ENCODE measurements around the gene DNAH10.

- TF ChIP-seq FOSL1 (CRISPR knock-in tag; IDR thresholded peaks at IDR 0.05; ENCODE audit: borderline replicate concordance), result no peak
- no peak for TF ChIP-seq ZNF724P (CRISPR knock-in tag; IDR thresholded peaks at IDR 0.05; ENCODE audit: borderline replicate concordance)
- no peak for TF ChIP-seq EZH2 (conservative IDR thresholded peaks at IDR 0.05; ENCODE audit: low read depth, low read length)
- TF ChIP-seq PHF8 (CRISPR knock-in tag; IDR thresholded peaks at IDR 0.05), result no peak
- no peak for TF ChIP-seq KLF9 (CRISPR knock-in tag; IDR thresholded peaks at IDR 0.05; ENCODE audit: low read depth)
- no peak for TF ChIP-seq EP300 (IDR thresholded peaks at IDR 0.05; ENCODE audit: low read depth in 2 of 2, low read length in 2 of 2)
- no peak for TF ChIP-seq EP300 (CRISPR knock-in tag; IDR thresholded peaks at IDR 0.05; ENCODE audit: borderline replicate concordance)
- no peak for TF ChIP-seq SMAD1 (CRISPR knock-in tag; IDR thresholded peaks at IDR 0.05; ENCODE audit: borderline replicate concordance, low read depth)
These were observed 192.7 kb downstream of the DNAH10 start for GRCh38 chr12:123954647-123955350.
